Cardiac muscle cell (in vitro differentiated cells and primary cell): ENCODE measurements around the gene WRAP53. TPM values are rescaled to one million over a fixed set of nuclear protein-coding genes. Genes with fewer than 3 reads are reported as not detected.

Experiments used
- DNase-seq, 2 donors: peaks; one replicate each; pipeline versions ENCODE4 v3.0.0 to v3.0.0-alpha.2; 2010 to 2017; ENCODE audit warnings: low read depth in 1 of 2, low spot score in 1 of 2
- H3K27ac ChIP-seq: fragments of 200-600 bp; sonication (generic); 2 replicates; pipeline ENCODE4 v1.5.1; 2016
- H3K27me3 ChIP-seq: fragments of 200-600 bp; sonication (generic); 2 replicates; pipeline ENCODE4 v1.6.0; 2016; ENCODE audit warnings: control low read depth
- H3K36me3 ChIP-seq: fragments of 200-600 bp; sonication (generic); 2 replicates; pipeline ENCODE4 v1.5.1; 2016; ENCODE audit warnings: control low read depth
- H3K4me1 ChIP-seq: fragments of 200-600 bp; sonication (generic); 2 replicates; pipeline ENCODE4 v1.8.1; 2017; ENCODE audit warnings: low read depth, mild to moderate bottlenecking, mixed run types
- H3K4me3 ChIP-seq: fragments of 200-600 bp; sonication (generic); 2 replicates; pipeline ENCODE4 v1.5.1; 2016; ENCODE audit warnings: mild to moderate bottlenecking
- H3K9me3 ChIP-seq: fragments of 200-600 bp; sonication (generic); 2 replicates; pipeline ENCODE4 v1.5.1; 2017; ENCODE audit warnings: low read depth, mild to moderate bottlenecking, control low read depth
- CTCF ChIP-seq: IDR thresholded peaks from 2 replicates; pipeline ENCODE4 v1.5.1; 2012; ENCODE audit warnings: low read depth, mild to moderate bottlenecking, low read length
- polyA plus RNA-seq: library from polyadenylated mRNA; unstranded; fragments of >200 nt; fragmentation: Nextera tagmentation; extraction: Ambion mirVana; gene quantifications from 2 replicates; pipeline ENCODE4 v1.2.1, GENCODE V29; 2016
- total RNA-seq: library from RNA; depleted of rRNA; stranded (reverse); fragments of >200 nt; gene quantifications from 2 replicates; pipeline ENCODE4 v1.2.3, GENCODE V29; 2016

The WRAP53 gene
- total and polyA plus RNA-seq, 2 experiments from 2014 or later: 11.5 to 17.2 TPM

- Histone ChIP-seq H3K36me3 (no peaks in the 10 kb centered on the region), H3K4me1 (no peaks in the 10 kb centered on the region), H3K27me3 (peaks cover 4% of the 10 kb centered on the region), H3K27ac (no peak overlapping the region), H3K4me3 (no peak overlapping the region), H3K9me3 (no peaks in the 10 kb centered on the region)
- DNase-seq: no peak
- no peak for TF ChIP-seq CTCF
Measured at GRCh38 chr17:7732981-7733539, 44.8 kb downstream of the WRAP53 start.

- H3K4me3 ChIP-seq: no peak overlapping the region
- H3K27me3 ChIP-seq: peaks cover 4% of the 10 kb centered on the region
- H3K4me1 ChIP-seq: no peaks in the 10 kb centered on the region
- DNase-seq: no peak
- H3K36me3 ChIP-seq: no peaks in the 10 kb centered on the region
- H3K9me3 ChIP-seq: no peaks in the 10 kb centered on the region
- TF ChIP-seq CTCF: no peak
- H3K27ac ChIP-seq: no peak overlapping the region
Measured at GRCh38 chr17:7737601-7738000, 49.3 kb downstream of the WRAP53 start.

GRCh38 chr17:7739746-7740145 is 51.5 kb downstream of the WRAP53 start:
- H3K9me3 ChIP-seq: no peaks in the 10 kb centered on the region
- no peak for DNase-seq
- no peak overlapping the region for H3K27ac ChIP-seq
- H3K36me3 ChIP-seq: no peaks in the 10 kb centered on the region
- no peaks in the 10 kb centered on the region for H3K4me1 ChIP-seq
- no peak for TF ChIP-seq CTCF
- H3K27me3 ChIP-seq: peaks cover 4% of the 10 kb centered on the region
- no peak overlapping the region for H3K4me3 ChIP-seq

GRCh38 chr17:7740481-7741001 is 52.3 kb downstream of the WRAP53 start:
- Histone ChIP-seq H3K4me1 (no peaks in the 10 kb centered on the region), H3K9me3 (no peaks in the 10 kb centered on the region), H3K27ac (no peak overlapping the region), H3K27me3 (peaks cover 4% of the 10 kb centered on the region), H3K4me3 (no peak overlapping the region), H3K36me3 (no peaks in the 10 kb centered on the region)
- TF ChIP-seq CTCF: no peak
- DNase-seq: no peak

- H3K27me3 ChIP-seq: no peaks in the 10 kb centered on the region
- H3K4me1 ChIP-seq: peaks cover 4% of the 10 kb centered on the region
- DNase-seq: no peak
- H3K4me3 ChIP-seq: no peak overlapping the region
- no peaks in the 10 kb centered on the region for H3K9me3 ChIP-seq
- no peak for TF ChIP-seq CTCF
- no peak overlapping the region for H3K27ac ChIP-seq
- H3K36me3 ChIP-seq: no peaks in the 10 kb centered on the region
Measured at GRCh38 chr17:7742729-7743128, 54.5 kb downstream of the WRAP53 start.
